Measurements from ENCODE around the gene EEFSEC. TPM values are rescaled to one million over a fixed set of nuclear protein-coding genes. Genes with fewer than 3 reads are reported as not detected.

Gene EEFSEC
- total RNA-seq, 1 donor from 2014 or later = 16.2 TPM

DNA sequence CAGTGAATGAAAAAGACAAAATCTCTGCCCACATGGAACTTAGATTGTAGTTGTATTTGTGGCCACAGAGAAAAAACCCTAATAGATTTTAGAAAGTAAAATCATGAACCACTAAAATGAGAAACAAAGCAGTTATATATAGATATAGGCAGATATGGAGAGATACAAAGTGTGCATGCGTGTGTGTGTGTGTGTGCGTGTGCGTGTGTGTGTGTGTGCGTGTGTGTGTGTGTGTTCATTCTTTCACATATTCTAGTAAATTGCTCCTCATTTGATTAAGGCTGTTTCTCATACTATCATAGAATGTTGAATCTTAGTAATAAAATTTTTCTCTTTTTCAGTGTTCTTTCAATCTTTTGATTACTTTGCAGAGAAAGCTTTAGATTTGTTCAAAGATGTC lies 194.8 kb downstream of the EEFSEC start:
- no peak for DNase-seq (ENCODE audit: low spot score in 2 of 2)
- Histone ChIP-seq H3K9me3 (no peaks in the 10 kb centered on the region), H3K4me1 (no peaks in the 10 kb centered on the region), H3K27ac (no peak overlapping the region), H3K36me3 (peaks cover 0 to 3% of the 10 kb centered on the region in 2 donors), H3K27me3 (no peaks in the 10 kb centered on the region), H3K4me3 (no peak overlapping the region)
- intact Hi-C loops (cut with DNase I) = no loop called here
- TF ChIP-seq, protein P1, sequence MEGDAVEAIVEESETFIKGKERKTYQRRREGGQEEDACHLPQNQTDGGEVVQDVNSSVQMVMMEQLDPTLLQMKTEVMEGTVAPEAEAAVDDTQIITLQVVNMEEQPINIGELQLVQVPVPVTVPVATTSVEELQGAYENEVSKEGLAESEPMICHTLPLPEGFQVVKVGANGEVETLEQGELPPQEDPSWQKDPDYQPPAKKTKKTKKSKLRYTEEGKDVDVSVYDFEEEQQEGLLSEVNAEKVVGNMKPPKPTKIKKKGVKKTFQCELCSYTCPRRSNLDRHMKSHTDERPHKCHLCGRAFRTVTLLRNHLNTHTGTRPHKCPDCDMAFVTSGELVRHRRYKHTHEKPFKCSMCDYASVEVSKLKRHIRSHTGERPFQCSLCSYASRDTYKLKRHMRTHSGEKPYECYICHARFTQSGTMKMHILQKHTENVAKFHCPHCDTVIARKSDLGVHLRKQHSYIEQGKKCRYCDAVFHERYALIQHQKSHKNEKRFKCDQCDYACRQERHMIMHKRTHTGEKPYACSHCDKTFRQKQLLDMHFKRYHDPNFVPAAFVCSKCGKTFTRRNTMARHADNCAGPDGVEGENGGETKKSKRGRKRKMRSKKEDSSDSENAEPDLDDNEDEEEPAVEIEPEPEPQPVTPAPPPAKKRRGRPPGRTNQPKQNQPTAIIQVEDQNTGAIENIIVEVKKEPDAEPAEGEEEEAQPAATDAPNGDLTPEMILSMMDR (IDR thresholded peaks at IDR 0.05) = no peak

DNA sequence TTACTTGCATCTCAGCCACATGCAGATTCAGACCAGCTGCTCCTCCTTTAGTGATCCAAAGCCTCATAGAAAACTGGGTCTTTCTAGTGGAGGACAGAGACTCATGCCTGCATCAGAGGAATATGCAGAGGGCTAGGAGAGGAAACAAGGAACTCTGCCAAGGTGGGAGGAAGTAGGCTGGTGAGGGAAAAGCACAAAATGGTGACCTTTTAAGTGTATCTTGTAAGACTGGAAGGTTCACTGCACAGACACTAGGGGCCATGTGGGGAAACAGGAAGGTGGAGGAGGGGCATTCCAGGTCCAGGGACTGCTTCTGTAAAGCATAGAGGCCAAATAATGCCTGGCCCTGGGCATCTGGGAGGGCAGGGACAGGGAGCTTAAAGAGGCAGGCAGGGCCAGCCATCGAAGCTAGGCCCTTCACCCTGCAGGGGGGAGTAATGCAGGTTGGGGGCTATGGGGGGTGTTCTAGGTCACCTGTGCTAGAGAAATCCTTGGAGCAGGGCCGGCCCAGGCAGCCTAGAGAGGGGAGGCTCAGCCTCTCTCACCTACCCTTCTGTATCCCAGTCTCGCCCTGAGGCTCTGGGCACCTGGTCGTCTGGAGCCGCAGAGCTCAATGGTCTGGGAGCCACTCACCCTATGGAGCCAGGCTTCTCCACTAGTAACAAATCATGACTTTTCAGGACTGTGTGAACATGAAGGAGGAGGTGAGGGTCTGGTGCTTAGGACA lies 195.7 kb downstream of the EEFSEC start:
- H3K4me3 ChIP-seq = no peak overlapping the region
- no peak overlapping the region for H3K27ac ChIP-seq
- no peaks in the 10 kb centered on the region for H3K9me3 ChIP-seq
- no peaks in the 10 kb centered on the region for H3K27me3 ChIP-seq
- no peaks in the 10 kb centered on the region for H3K4me1 ChIP-seq
- DNase-seq (ENCODE audit: low spot score in 2 of 2) = no peak
- intact Hi-C loops (cut with DNase I) = no loop called here
- TF ChIP-seq, protein P1 (IDR thresholded peaks at IDR 0.05) = no peak
- peaks cover 0 to 3% of the 10 kb centered on the region in 2 donors for H3K36me3 ChIP-seq

DNA sequence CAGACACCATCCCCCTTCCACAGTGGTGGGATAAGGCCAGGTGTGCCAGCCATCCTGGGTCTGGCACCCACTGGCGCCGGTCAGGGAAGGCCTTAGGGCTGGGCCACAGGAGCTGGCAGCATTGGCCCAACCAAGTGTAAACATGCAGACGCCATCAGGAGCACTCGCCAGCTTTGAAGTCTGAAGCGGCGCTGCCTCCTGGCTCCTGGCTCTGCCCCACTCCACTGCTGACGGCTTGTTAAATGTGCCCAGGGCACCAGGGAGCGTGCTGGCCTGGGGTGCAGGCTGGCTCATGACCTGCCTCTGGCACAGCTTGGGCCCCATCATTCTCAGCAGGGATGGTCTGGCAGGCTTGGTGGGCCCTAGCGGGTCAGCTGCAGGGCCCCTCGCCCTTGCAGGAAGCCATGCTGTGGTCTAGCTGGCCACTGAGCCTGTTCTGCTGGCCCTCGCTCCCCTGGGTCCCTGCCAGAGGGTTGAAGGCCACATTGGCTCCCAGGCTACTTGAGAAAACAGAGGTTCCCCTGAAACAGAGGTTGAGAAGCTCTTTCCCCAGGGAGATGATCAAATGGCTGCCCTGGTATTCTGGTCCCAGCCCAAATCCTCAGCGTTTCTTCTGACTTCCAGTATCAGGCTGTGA lies 196.8 kb downstream of the EEFSEC start:
- intact Hi-C loops (cut with DNase I) = no loop called here
- Histone ChIP-seq H3K36me3 (peaks cover 0 to 3% of the 10 kb centered on the region in 2 donors), H3K27me3 (no peaks in the 10 kb centered on the region), H3K4me1 (no peaks in the 10 kb centered on the region), H3K4me3 (no peak overlapping the region), H3K9me3 (no peaks in the 10 kb centered on the region), H3K27ac (no peak overlapping the region)
- TF ChIP-seq, protein P1 (IDR thresholded peaks at IDR 0.05) = no peak
- DNase-seq (ENCODE audit: low spot score in 2 of 2) = no peak

DNA sequence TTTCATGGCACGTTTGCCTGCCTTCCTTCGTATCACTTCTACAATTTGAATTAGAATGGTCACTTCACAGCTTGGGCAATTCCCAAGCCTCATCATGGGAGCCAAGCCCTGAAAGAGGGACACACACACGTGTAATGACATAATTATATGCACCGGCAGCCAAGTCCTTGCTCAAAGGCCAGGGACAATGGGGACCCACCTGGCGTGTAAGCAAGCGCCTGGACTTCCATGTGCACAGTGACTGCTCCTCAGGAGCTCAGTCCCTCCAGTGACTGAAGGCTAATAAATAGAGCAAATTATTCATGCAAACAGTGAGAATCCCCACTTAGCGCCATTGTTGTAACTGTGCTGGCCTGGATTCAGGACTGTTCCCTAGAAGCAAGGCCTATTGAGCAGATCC lies 198.3 kb downstream of the EEFSEC start:
- no peaks in the 10 kb centered on the region for H3K27me3 ChIP-seq
- TF ChIP-seq, protein P1 (IDR thresholded peaks at IDR 0.05) = no peak
- intact Hi-C loops (cut with DNase I) = no loop called here
- H3K4me3 ChIP-seq = no peak overlapping the region
- H3K36me3 ChIP-seq = peaks cover 0 to 3% of the 10 kb centered on the region in 2 donors
- H3K27ac ChIP-seq = no peak overlapping the region
- no peak for DNase-seq (ENCODE audit: low spot score in 2 of 2)
- H3K4me1 ChIP-seq = no peaks in the 10 kb centered on the region
- no peaks in the 10 kb centered on the region for H3K9me3 ChIP-seq

DNA sequence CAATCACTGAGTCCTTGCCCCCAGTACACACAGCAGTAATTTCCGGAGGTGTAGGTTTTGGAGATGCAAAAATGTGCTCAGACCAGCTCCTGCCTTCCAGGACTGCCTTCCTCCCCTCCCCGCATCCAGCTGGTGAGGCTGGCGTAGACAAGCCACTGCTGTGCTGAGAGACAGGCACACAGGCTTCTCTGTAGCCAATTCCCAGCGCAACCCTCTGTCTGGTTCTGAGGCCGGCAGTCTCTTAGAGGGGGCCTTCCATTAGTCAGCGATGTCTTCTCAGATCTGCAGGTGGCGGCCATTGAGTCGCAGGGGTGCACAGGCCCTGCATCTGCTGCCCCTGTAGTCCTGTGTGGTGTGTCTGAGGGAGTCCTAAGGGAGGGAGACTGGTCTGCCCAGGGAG lies 199.0 kb downstream of the EEFSEC start:
- Histone ChIP-seq H3K4me3 (no peak overlapping the region), H3K36me3 (peaks cover 0 to 3% of the 10 kb centered on the region in 2 donors), H3K4me1 (no peaks in the 10 kb centered on the region), H3K27me3 (no peaks in the 10 kb centered on the region), H3K9me3 (no peaks in the 10 kb centered on the region), H3K27ac (no peak overlapping the region)
- DNase-seq (ENCODE audit: low spot score in 2 of 2) = no peak
- TF ChIP-seq, protein P1 (IDR thresholded peaks at IDR 0.05) = no peak
- intact Hi-C loops (cut with DNase I) = no loop called here
